GM18867 (cell line): ENCODE measurements around the gene ATP9A.
"Not testable (repeated sequence)": the region's sequence is repeated elsewhere in the genome, so short reads cannot be mapped to it uniquely, and the experiment has no call there.

Experiments
- ATAC-seq: cut with Tn5 transposase; IDR thresholded peaks from one replicate; pipeline ENCODE4 v1.9.1; 2021; ENCODE audit warnings: mild to moderate bottlenecking, moderate library complexity; ENCODE audit not compliant: unreplicated experiment

The ATP9A gene

GRCh38 chr20:51767867-51768758, at the start of gene ATP9A:
TSS of gene ATP9A (minus strand) at chr20:51768390. CDS start at chr20:51768369, 21 bp downstream.
- ATAC-seq: no peak

GRCh38 chr20:51816856-51817255, 48.7 kb upstream of the ATP9A start:
- ATAC-seq: not testable (repeated sequence)

GRCh38 chr20:51815383-51816076, 47.3 kb upstream of the ATP9A start:
- ATAC-seq: no peak

GRCh38 chr20:51812861-51813260, 44.7 kb upstream of the ATP9A start:
- ATAC-seq: no peak

GRCh38 chr20:51811514-51812128, 43.4 kb upstream of the ATP9A start:
- ATAC-seq: no peak

GRCh38 chr20:51811042-51811355, 42.8 kb upstream of the ATP9A start:
- no peak for ATAC-seq

GRCh38 chr20:51810155-51811041, 42.2 kb upstream of the ATP9A start:
- no peak for ATAC-seq

GRCh38 chr20:51807720-51808250, 39.6 kb upstream of the ATP9A start:
- no peak for ATAC-seq

- ATAC-seq: no peak
Observed at GRCh38 chr20:51804754-51805153, 36.6 kb upstream of the ATP9A start.

- no peak for ATAC-seq
Observed at GRCh38 chr20:51803148-51803854, 35.1 kb upstream of the ATP9A start.

- ATAC-seq: no peak
Observed at GRCh38 chr20:51802170-51802751, 34.1 kb upstream of the ATP9A start, which contains the start of gene SALL4. TSS of gene SALL4 (minus strand) at chr20:51802521. CDS start at chr20:51802408, 113 bp downstream.

GRCh38 chr20:51801823-51802123, 33.6 kb upstream of the ATP9A start:
- ATAC-seq: no peak

GRCh38 chr20:51801122-51801822, 33.1 kb upstream of the ATP9A start:
- no peak for ATAC-seq

GRCh38 chr20:51800872-51801121, 32.6 kb upstream of the ATP9A start:
- ATAC-seq: no peak

- ATAC-seq: no peak
Observed at GRCh38 chr20:51800060-51800871, 32.1 kb upstream of the ATP9A start.

GRCh38 chr20:51799401-51799860, 31.2 kb upstream of the ATP9A start:
- no peak for ATAC-seq

- no peak for ATAC-seq
Observed at GRCh38 chr20:51797357-51798025, 29.3 kb upstream of the ATP9A start.

GRCh38 chr20:51796340-51796739, 28.1 kb upstream of the ATP9A start:
- ATAC-seq: no peak
